Measurements from ENCODE around the gene MERTK. TPM values are rescaled to one million over a fixed set of nuclear protein-coding genes. Genes with fewer than 3 reads are reported as not detected.
"Not testable (repeated sequence)": the region's sequence is repeated elsewhere in the genome, so short reads cannot be mapped to it uniquely, and the experiment has no call there.

The MERTK gene
- total RNA-seq, 2 experiments from 2014 or later, result 0.08 to 0.19 TPM

GRCh38 chr2:111872806-111873205 lies 25.6 kb upstream of the MERTK start:
- H3K4me3 Mint-ChIP-seq, POLR2A ChIA-PET, CTCF ChIA-PET: not testable (repeated sequence)

GRCh38 chr2:111883661-111884591 lies 14.5 kb upstream of the MERTK start, which contains the start of gene ANAPC1:
TSS of gene ANAPC1 (minus strand) at chr2:111884193. CDS start at chr2:111880825, 3,368 bp downstream.
- TF ChIP-seq CTCF (IDR thresholded peaks at IDR 0.05), result no peak
- Mint-ChIP-seq H3K4me3 (peak within 1 kb of the TSS; percentile 90), H3K27me3 (no peaks in the 10 kb centered on the region), H3K4me1 (ENCODE audit: low read depth) (peaks cover 17% of the 10 kb centered on the region), H3K9me3 (no peaks in the 10 kb centered on the region), H3K36me3 (ENCODE audit: low read depth) (peaks cover 17% of the 10 kb centered on the region), H3K27ac (peak within 1 kb of the TSS; percentile 93)
- DNase-seq (peak; percentile 72 to 90 (median 80)), ATAC-seq (ENCODE audit: poor library complexity) (peak; percentile 96)
- peaks cover 17% of the 10 kb centered on the region for H3K4me1 ChIP-seq (ENCODE audit: insufficient read depth, low read length)
- H3K4me3 ChIP-seq (ENCODE audit: low read length), result peak within 1 kb of the TSS; percentile 83
- peaks cover 6% of the 10 kb centered on the region for H3K36me3 ChIP-seq (ENCODE audit: insufficient read depth, low read length)
- no peaks in the 10 kb centered on the region for H3K9me3 ChIP-seq (ENCODE audit: control insufficient read depth in 1 of 2, insufficient read depth in 1 of 2, low read length in 2 of 2)
- peak within 1 kb of the TSS; percentile 73 to 84 for H3K27ac ChIP-seq (ENCODE audit: low read depth in 1 of 2, low read length in 2 of 2)
- ChIA-PET POLR2A (interaction anchor here (1.5 to 1.8 kb wide), 2 partner anchors 22 to 171 kb away, joined by 4 to 11 read pairs; partner anchors contain the start of gene TMEM87B), CTCF (interaction anchor here (1.0 kb wide), 1 partner anchor 9 kb away, joined by 3 read pairs; no protein-coding TSS in a partner anchor)
- no peaks in the 10 kb centered on the region for H3K27me3 ChIP-seq (ENCODE audit: control insufficient read depth in 1 of 2, insufficient read depth in 2 of 2, low read length in 2 of 2)
- intact Hi-C loops (cut with DNase I, micrococcal nuclease), result loop anchor here in 1 of 2 experiments (5.0 to 10.0 kb wide), 4 partner anchors 391 to 881 kb away; partner anchors contain the start of genes CKAP2L, RGPD8, TTL and ZC3H6

More at GRCh38 chr2:111872806-111873205, 25.6 kb upstream of the MERTK start:
- H3K9me3 ChIP-seq (ENCODE audit: control insufficient read depth in 1 of 2, insufficient read depth in 1 of 2, low read length in 2 of 2); ATAC-seq (ENCODE audit: poor library complexity); intact Hi-C loops (cut with DNase I, micrococcal nuclease); H3K4me1 ChIP-seq (ENCODE audit: insufficient read depth, low read length); DNase-seq; H3K4me3 ChIP-seq (ENCODE audit: low read length); H3K27ac ChIP-seq (ENCODE audit: low read depth in 1 of 2, low read length in 2 of 2); H3K27ac Mint-ChIP-seq; H3K27me3 Mint-ChIP-seq; H3K4me1 Mint-ChIP-seq (ENCODE audit: low read depth); H3K27me3 ChIP-seq (ENCODE audit: control insufficient read depth in 1 of 2, insufficient read depth in 2 of 2, low read length in 2 of 2); H3K9me3 Mint-ChIP-seq: not testable (repeated sequence)
- peaks cover 67% of the 10 kb centered on the region for H3K36me3 Mint-ChIP-seq (ENCODE audit: low read depth)
- peaks cover 17% of the 10 kb centered on the region for H3K36me3 ChIP-seq (ENCODE audit: insufficient read depth, low read length)

- H3K4me1 ChIP-seq (ENCODE audit: insufficient read depth, low read length), result peaks cover 17% of the 10 kb centered on the region
- peak overlapping the region; percentile 93 for H3K27ac Mint-ChIP-seq
- no peaks in the 10 kb centered on the region for H3K27me3 ChIP-seq (ENCODE audit: control insufficient read depth in 1 of 2, insufficient read depth in 2 of 2, low read length in 2 of 2)
- no peaks in the 10 kb centered on the region for H3K9me3 Mint-ChIP-seq
- TF ChIP-seq CTCF (IDR thresholded peaks at IDR 0.05), result no peak
- peak overlapping the region; percentile 90 for H3K4me3 Mint-ChIP-seq
- H3K27me3 Mint-ChIP-seq, result no peaks in the 10 kb centered on the region
- peak overlapping the region; percentile 73 to 84 for H3K27ac ChIP-seq (ENCODE audit: low read depth in 1 of 2, low read length in 2 of 2)
- H3K9me3 ChIP-seq (ENCODE audit: control insufficient read depth in 1 of 2, insufficient read depth in 1 of 2, low read length in 2 of 2), result no peaks in the 10 kb centered on the region
- ChIA-PET POLR2A (interaction anchor here (1.5 to 1.8 kb wide), 2 partner anchors 22 to 171 kb away, joined by 4 to 11 read pairs; partner anchors contain the start of gene TMEM87B), CTCF (no interaction called here)
- peaks cover 2% of the 10 kb centered on the region for H3K36me3 ChIP-seq (ENCODE audit: insufficient read depth, low read length)
- peaks cover 14% of the 10 kb centered on the region for H3K36me3 Mint-ChIP-seq (ENCODE audit: low read depth)
- DNase-seq, result no peak
- peaks cover 17% of the 10 kb centered on the region for H3K4me1 Mint-ChIP-seq (ENCODE audit: low read depth)
- peak overlapping the region; percentile 83 for H3K4me3 ChIP-seq (ENCODE audit: low read length)
- no peak for ATAC-seq (ENCODE audit: poor library complexity)
- intact Hi-C loops (cut with DNase I, micrococcal nuclease), result loop anchor here in 1 of 2 experiments (5.0 to 10.0 kb wide), 4 partner anchors 390 to 880 kb away; partner anchors contain the start of genes CKAP2L, RGPD8, TTL and ZC3H6
These were observed 13.8 kb upstream of the MERTK start for GRCh38 chr2:111884592-111884964.

All from CD4-positive, alpha-beta T cell (primary cell).